Endothelial cell of umbilical vein (primary cell): ENCODE results near the gene ALX3. TPM values are rescaled to one million over a fixed set of nuclear protein-coding genes. Genes with fewer than 3 reads are reported as not detected.

ENCODE experiments used
- BruUV-seq: library from RNA; stranded (reverse); fragments of 400-500 nt; replicated peaks from 2 replicates; lab custom pipeline; 2021; lab: Mats Ljungman, UMichigan
- CTCF ChIA-PET: fragments of 300-600, 350-600 bp; sonication (Branson Sonifier 250); formaldehyde crosslinking; loops from one replicate; lab custom pipeline; 2021; ENCODE audit warnings: antibody characterized with exemption, inconsistent platforms; lab: Charles Lee
- POLR2A ChIA-PET: fragments of 300-600, 350-600 bp; sonication (Branson Sonifier 250); formaldehyde crosslinking; loops from one replicate; lab custom pipeline; 2021; ENCODE audit warnings: antibody characterized with exemption, inconsistent platforms; lab: Charles Lee
- DNase-seq: peaks from one replicate; pipeline ENCODE4 v3.0.0-alpha.2; 2011; ENCODE audit warnings: low read depth, low spot score
- FAIRE-seq: peaks from 2 replicates; lab custom pipeline; 2011; peaks lifted over from hg19 to GRCh38; lab: Jason Lieb, UNC
- H2AFZ ChIP-seq: 2 replicates; pipeline ENCODE4 v1.6.0; 2012; ENCODE audit warnings: low read depth, low read length, control low read depth, inconsistent platforms
- H3K27ac ChIP-seq: 2 replicates; pipeline ENCODE4 v1.5.1; 2011; ENCODE audit warnings: low read depth, mild to moderate bottlenecking, control low read depth, low read length, moderate library complexity; ENCODE audit not compliant: insufficient read depth
- H3K27me3 ChIP-seq, 2 experiments: 2 replicates each; pipeline versions ENCODE4 v1.6.0 to v1.6.1; 2011; ENCODE audit warnings: low read length in 2 of 2, mixed read lengths in 1 of 2; ENCODE audit not compliant: control insufficient read depth in 2 of 2, insufficient read depth in 2 of 2
- H3K36me3 ChIP-seq, 2 experiments: 2 replicates in 1 of 2; 3 replicates in 1 of 2; pipeline ENCODE4 v1.5.1; 2011; ENCODE audit warnings: low read length in 2 of 2, mild to moderate bottlenecking in 1 of 2, moderate library complexity in 1 of 2; ENCODE audit not compliant: control insufficient read depth in 2 of 2, insufficient read depth in 2 of 2; ENCODE audit errors: extremely low read depth in 1 of 2
- H3K4me1 ChIP-seq: 3 replicates; pipeline ENCODE4 v1.5.1; 2011; ENCODE audit warnings: mild to moderate bottlenecking, low read length; ENCODE audit not compliant: control insufficient read depth, insufficient read depth; ENCODE audit errors: extremely low read depth
- H3K4me2 ChIP-seq: 2 replicates; pipeline ENCODE4 v1.6.1; 2011; ENCODE audit warnings: low read length, control low read depth, mixed read lengths; ENCODE audit not compliant: insufficient read depth
- H3K4me3 ChIP-seq, 3 experiments: fragments of 200-600 bp in 1 of 3; sonication (generic), shearing (Covaris generic) in 1 of 3; replicated peaks in 1 of 3; 2 replicates each; pipeline ENCODE4 v1.5.1; 2011 to 2016; ENCODE audit warnings: control low read depth in 3 of 3, low read length in 3 of 3, mild to moderate bottlenecking in 2 of 3, inconsistent platforms in 1 of 3, low read depth in 1 of 3, moderate library complexity in 1 of 3; ENCODE audit not compliant: insufficient read depth in 1 of 3
- H3K79me2 ChIP-seq: 2 replicates; pipeline ENCODE4 v1.6.0; 2012; ENCODE audit warnings: low read length, inconsistent platforms; ENCODE audit not compliant: control insufficient read depth, insufficient read depth
- H3K9ac ChIP-seq: replicated peaks from 2 replicates; pipeline ENCODE3; 2011; ENCODE audit warnings: low read length, control low read depth; ENCODE audit not compliant: insufficient read depth; ENCODE audit errors: extremely low read depth
- H3K9me1 ChIP-seq: replicated peaks from 3 replicates; pipeline ENCODE4 v1.6.0; 2011; ENCODE audit warnings: mild to moderate bottlenecking, low read length; ENCODE audit not compliant: control insufficient read depth, insufficient read depth; ENCODE audit errors: extremely low read depth
- H3K9me3 ChIP-seq: replicated peaks from 2 replicates; pipeline ENCODE4 v1.5.1; 2012; ENCODE audit warnings: low read length, inconsistent platforms; ENCODE audit not compliant: control insufficient read depth, insufficient read depth
- H4K20me1 ChIP-seq: replicated peaks from 2 replicates; pipeline ENCODE3; 2011; ENCODE audit warnings: mild to moderate bottlenecking, low read length; ENCODE audit not compliant: control insufficient read depth, insufficient read depth; ENCODE audit errors: extremely low read depth
- CTCF ChIP-seq, 2 donors: IDR thresholded peaks; 1 replicate in 1 of 2; 2 replicates in 1 of 2; pipeline ENCODE4 v1.5.1; 2011; ENCODE audit warnings: low read length in 2 of 2, mild to moderate bottlenecking in 2 of 2, moderate library complexity in 2 of 2, control low read depth in 1 of 2, inconsistent platforms in 1 of 2, low read depth in 1 of 2; ENCODE audit not compliant: insufficient read depth in 1 of 2; ENCODE audit errors: extremely low read depth in 1 of 2
- EZH2 ChIP-seq: IDR thresholded peaks from 2 replicates; pipeline ENCODE4 v1.6.1; 2012; ENCODE audit warnings: borderline replicate concordance, low read depth, mild to moderate bottlenecking, moderate library complexity, low read length, inconsistent platforms; ENCODE audit not compliant: severe bottlenecking
- MYC ChIP-seq: IDR thresholded peaks from one replicate; pipeline ENCODE4 v1.6.1; 2011; ENCODE audit warnings: mild to moderate bottlenecking, low read depth, low read length
- dilution Hi-C: fragments of 300-500 bp; cut with MboI; formaldehyde crosslinking; loops from one replicate; pipeline ENCODE4 v1.15.0; 2019; ENCODE audit warnings: low sequenced_read_pairs; ENCODE audit not compliant: extremely low pct_ligation_motif_present
- intact Hi-C: fragments of 100-400 bp; cut with micrococcal nuclease; formaldehyde crosslinking; loops from one replicate; pipeline ENCODE4 v1.10.0; 2022
- polyA plus RNA-seq, 4 experiments: library from polyadenylated mRNA; depleted of rRNA in 3 of 4; stranded (reverse) in 3 of 4; unstranded in 1 of 4; fragments of >200 nt; gene quantifications; 2 replicates each; pipeline versions ENCODE4 v1.2.1 to v1.2.3, GENCODE V29; 2011 to 2012; ENCODE audit warnings: missing spikeins in 1 of 4
- total RNA-seq: library from RNA; stranded (reverse); gene quantifications from 2 replicates; pipeline ENCODE4 v1.2.3, GENCODE V29; 2021

ALX3 gene
- total and polyA plus RNA-seq, 2 donors (not counting 3 experiments of a cell fraction or from before 2014, with no cell fraction given), result not detected

DNA sequence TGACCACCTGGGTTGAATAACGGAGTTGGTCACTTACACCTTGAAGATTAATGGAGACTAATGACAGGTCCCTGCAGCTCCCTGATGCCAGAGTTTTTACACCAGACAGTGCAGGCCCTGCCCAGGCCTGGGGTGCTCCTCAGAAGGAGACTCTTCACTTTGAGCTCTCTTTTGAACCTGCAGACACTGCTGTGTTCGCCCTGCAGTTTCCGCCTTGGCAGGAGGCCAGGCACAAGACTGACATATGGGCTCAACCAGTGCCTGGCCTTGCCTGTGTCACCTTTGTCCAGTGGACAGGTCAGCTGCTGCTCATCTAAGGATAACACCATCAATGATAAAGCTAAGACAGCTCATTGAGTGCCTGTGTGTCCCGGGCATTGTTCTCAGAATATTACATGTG, 30.8 kb downstream of the ALX3 start:
- no peaks in the 10 kb centered on the region for H4K20me1 ChIP-seq
- CTCF ChIA-PET, result no interaction called here

More for the DNA sequence above, 30.8 kb downstream of the ALX3 start:
- DNase-seq (no peak), FAIRE-seq (no peak)
- no peak overlapping the region for H3K9ac ChIP-seq
- H3K36me3 ChIP-seq, result peaks cover 11 to 57% of the 10 kb centered on the region in 2 experiments
- intact Hi-C loops, result loop anchor here (10.0 kb wide), 1 partner anchor 945 kb away; the partner anchor contains the start of gene TMEM167B
- dilution Hi-C loops, result no loop called here
- H3K4me1 ChIP-seq, result peaks cover 9% of the 10 kb centered on the region
- POLR2A ChIA-PET, result no interaction called here
- no peak overlapping the region for H3K27ac ChIP-seq
- no TSS peak for BruUV-seq
- TF ChIP-seq EZH2, result no peak
- TF ChIP-seq MYC, result no peak
- TF ChIP-seq CTCF (IDR thresholded peaks at IDR 0.05; ENCODE audit: extremely low read depth in 1 of 2, insufficient read depth in 1 of 2, low read depth in 1 of 2, low read length in 2 of 2), result no peak
- H3K27me3 ChIP-seq, result no peaks in the 10 kb centered on the region
- no peaks in the 10 kb centered on the region for H3K9me1 ChIP-seq
- H2AFZ ChIP-seq, result no peak overlapping the region
- H3K9me3 ChIP-seq, result no peaks in the 10 kb centered on the region
- no peak overlapping the region for H3K4me3 ChIP-seq
- H3K4me2 ChIP-seq, result no peak overlapping the region
- peaks cover 26% of the 10 kb centered on the region for H3K79me2 ChIP-seq
